Activated naive CD4-positive, alpha-beta T cell treated with anti-CD3 and anti-CD28 coated beads, Interleukin-2, amount 10 ng/mL, durations not matched to agents 5 hours and 36 hours (primary cell): ENCODE measurements around the gene CT47B1. TPM values are rescaled to one million over a fixed set of nuclear protein-coding genes. Genes with fewer than 3 reads are reported as not detected.

Experiments used
- total RNA-seq, 2 experiments: library from RNA; stranded (reverse); gene quantifications; one replicate each; pipeline ENCODE4 v1.2.3, GENCODE V29; 2021

The CT47B1 gene
- total RNA-seq: not detected

GRCh38 chrX:120875766-120876165, at the start of gene CT47B1:
Gene CT47B1, minus strand, starts transcription at chrX:120875866. Its CDS starts 196 bp downstream, at chrX:120875670.

Other genes starting within 250 kb of the CT47B1 start
- 10 to 100 TPM; 28.8 to 30.2 TPM for gene C1GALT1C1, start 245.8 kb downstream of the CT47B1 start, total RNA-seq
- gene CT47A11, start 61.3 kb upstream of the CT47B1 start, total RNA-seq: not detected
- not detected for gene CT47A10, start 66.2 kb upstream of the CT47B1 start, total RNA-seq
- gene CT47A9, start 71.0 kb upstream of the CT47B1 start, total RNA-seq: not detected
- not detected for gene CT47A8, start 75.9 kb upstream of the CT47B1 start, total RNA-seq
- not detected for gene CT47A7, start 80.7 kb upstream of the CT47B1 start, total RNA-seq
- gene CT47A6, start 85.6 kb upstream of the CT47B1 start, total RNA-seq: not detected
- not detected for gene CT47A5, start 90.5 kb upstream of the CT47B1 start, total RNA-seq
- gene CT47A4, start 95.3 kb upstream of the CT47B1 start, total RNA-seq: not detected
- not detected for gene CT47A3, start 100.2 kb upstream of the CT47B1 start, total RNA-seq
- gene CT47A2, start 105.1 kb upstream of the CT47B1 start, total RNA-seq: not detected
- gene CT47A1, start 109.9 kb upstream of the CT47B1 start, total RNA-seq: not detected
- under 1 TPM; 0.29 to 0.40 TPM for gene GLUD2, start 171.7 kb upstream of the CT47B1 start, total RNA-seq